Measurements from ENCODE around the gene PSEN2. TPM values are rescaled to one million over a fixed set of nuclear protein-coding genes. Genes with fewer than 3 reads are reported as not detected.

PSEN2 gene
- total and polyA plus RNA-seq, 2 of the 8 experiments (the other 6 are each of a cell fraction or from before 2014, with no cell fraction given) = 22.9 to 29.0 TPM

DNA sequence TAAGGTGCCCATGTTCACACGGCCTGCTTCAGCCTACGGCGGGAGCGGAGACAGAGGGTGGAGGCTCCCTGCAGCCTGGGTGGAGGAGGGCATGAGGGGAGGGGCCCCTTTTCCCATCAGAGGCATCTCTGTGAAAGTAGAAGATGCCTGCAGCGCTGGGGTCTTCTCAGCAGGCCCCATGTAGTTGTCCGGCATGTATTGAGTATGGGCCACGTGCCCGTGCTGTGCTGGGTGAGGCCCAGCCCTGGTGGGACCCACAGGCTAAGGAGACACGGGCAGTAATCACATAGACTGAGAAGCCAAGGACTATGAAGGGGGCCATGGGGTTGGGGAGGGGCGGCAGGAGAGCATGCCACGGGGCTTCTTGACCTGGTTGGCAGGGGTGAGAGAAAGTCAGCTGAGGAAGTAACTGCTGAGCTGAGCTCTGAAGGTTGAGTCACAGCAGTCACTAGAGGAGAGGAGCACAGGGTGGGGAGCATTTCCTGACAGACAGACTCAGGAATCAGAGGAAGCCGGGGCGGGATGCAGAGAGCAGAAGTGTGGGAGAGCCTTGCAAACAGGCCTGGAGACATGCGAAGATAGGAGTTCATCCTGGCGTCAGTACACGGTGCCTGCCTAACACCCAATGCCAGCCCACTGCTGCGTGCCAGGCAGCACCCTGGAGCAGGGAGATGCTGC is 21.6 kb downstream of the PSEN2 start (continued):
- TF ChIP-seq, protein P1, sequence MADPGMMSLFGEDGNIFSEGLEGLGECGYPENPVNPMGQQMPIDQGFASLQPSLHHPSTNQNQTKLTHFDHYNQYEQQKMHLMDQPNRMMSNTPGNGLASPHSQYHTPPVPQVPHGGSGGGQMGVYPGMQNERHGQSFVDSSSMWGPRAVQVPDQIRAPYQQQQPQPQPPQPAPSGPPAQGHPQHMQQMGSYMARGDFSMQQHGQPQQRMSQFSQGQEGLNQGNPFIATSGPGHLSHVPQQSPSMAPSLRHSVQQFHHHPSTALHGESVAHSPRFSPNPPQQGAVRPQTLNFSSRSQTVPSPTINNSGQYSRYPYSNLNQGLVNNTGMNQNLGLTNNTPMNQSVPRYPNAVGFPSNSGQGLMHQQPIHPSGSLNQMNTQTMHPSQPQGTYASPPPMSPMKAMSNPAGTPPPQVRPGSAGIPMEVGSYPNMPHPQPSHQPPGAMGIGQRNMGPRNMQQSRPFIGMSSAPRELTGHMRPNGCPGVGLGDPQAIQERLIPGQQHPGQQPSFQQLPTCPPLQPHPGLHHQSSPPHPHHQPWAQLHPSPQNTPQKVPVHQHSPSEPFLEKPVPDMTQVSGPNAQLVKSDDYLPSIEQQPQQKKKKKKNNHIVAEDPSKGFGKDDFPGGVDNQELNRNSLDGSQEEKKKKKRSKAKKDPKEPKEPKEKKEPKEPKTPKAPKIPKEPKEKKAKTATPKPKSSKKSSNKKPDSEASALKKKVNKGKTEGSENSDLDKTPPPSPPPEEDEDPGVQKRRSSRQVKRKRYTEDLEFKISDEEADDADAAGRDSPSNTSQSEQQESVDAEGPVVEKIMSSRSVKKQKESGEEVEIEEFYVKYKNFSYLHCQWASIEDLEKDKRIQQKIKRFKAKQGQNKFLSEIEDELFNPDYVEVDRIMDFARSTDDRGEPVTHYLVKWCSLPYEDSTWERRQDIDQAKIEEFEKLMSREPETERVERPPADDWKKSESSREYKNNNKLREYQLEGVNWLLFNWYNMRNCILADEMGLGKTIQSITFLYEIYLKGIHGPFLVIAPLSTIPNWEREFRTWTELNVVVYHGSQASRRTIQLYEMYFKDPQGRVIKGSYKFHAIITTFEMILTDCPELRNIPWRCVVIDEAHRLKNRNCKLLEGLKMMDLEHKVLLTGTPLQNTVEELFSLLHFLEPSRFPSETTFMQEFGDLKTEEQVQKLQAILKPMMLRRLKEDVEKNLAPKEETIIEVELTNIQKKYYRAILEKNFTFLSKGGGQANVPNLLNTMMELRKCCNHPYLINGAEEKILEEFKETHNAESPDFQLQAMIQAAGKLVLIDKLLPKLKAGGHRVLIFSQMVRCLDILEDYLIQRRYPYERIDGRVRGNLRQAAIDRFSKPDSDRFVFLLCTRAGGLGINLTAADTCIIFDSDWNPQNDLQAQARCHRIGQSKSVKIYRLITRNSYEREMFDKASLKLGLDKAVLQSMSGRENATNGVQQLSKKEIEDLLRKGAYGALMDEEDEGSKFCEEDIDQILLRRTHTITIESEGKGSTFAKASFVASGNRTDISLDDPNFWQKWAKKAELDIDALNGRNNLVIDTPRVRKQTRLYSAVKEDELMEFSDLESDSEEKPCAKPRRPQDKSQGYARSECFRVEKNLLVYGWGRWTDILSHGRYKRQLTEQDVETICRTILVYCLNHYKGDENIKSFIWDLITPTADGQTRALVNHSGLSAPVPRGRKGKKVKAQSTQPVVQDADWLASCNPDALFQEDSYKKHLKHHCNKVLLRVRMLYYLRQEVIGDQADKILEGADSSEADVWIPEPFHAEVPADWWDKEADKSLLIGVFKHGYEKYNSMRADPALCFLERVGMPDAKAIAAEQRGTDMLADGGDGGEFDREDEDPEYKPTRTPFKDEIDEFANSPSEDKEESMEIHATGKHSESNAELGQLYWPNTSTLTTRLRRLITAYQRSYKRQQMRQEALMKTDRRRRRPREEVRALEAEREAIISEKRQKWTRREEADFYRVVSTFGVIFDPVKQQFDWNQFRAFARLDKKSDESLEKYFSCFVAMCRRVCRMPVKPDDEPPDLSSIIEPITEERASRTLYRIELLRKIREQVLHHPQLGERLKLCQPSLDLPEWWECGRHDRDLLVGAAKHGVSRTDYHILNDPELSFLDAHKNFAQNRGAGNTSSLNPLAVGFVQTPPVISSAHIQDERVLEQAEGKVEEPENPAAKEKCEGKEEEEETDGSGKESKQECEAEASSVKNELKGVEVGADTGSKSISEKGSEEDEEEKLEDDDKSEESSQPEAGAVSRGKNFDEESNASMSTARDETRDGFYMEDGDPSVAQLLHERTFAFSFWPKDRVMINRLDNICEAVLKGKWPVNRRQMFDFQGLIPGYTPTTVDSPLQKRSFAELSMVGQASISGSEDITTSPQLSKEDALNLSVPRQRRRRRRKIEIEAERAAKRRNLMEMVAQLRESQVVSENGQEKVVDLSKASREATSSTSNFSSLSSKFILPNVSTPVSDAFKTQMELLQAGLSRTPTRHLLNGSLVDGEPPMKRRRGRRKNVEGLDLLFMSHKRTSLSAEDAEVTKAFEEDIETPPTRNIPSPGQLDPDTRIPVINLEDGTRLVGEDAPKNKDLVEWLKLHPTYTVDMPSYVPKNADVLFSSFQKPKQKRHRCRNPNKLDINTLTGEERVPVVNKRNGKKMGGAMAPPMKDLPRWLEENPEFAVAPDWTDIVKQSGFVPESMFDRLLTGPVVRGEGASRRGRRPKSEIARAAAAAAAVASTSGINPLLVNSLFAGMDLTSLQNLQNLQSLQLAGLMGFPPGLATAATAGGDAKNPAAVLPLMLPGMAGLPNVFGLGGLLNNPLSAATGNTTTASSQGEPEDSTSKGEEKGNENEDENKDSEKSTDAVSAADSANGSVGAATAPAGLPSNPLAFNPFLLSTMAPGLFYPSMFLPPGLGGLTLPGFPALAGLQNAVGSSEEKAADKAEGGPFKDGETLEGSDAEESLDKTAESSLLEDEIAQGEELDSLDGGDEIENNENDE (IDR thresholded peaks at IDR 0.05; ENCODE audit: insufficient replicate concordance, low read length) = no peak
- TF ChIP-seq CEBPB (IDR thresholded peaks at IDR 0.05; ENCODE audit: low read depth, low read length) = no peak
- TF ChIP-seq RXRA (IDR thresholded peaks at IDR 0.05; ENCODE audit: insufficient read depth, low read depth, low read length) = no peak
